HG02943 (cell line): Measurements from ENCODE around the gene TRAF1.

Experiments
- ATAC-seq: cut with Tn5 transposase; IDR thresholded peaks from one replicate; pipeline ENCODE4 v1.9.1; 2021; ENCODE audit warnings: mild to moderate bottlenecking, low read depth, moderate library complexity; ENCODE audit not compliant: unreplicated experiment

The TRAF1 gene

GRCh38 chr9:120891245-120891883, 35.2 kb downstream of the TRAF1 start:
- ATAC-seq = no peak

DNA sequence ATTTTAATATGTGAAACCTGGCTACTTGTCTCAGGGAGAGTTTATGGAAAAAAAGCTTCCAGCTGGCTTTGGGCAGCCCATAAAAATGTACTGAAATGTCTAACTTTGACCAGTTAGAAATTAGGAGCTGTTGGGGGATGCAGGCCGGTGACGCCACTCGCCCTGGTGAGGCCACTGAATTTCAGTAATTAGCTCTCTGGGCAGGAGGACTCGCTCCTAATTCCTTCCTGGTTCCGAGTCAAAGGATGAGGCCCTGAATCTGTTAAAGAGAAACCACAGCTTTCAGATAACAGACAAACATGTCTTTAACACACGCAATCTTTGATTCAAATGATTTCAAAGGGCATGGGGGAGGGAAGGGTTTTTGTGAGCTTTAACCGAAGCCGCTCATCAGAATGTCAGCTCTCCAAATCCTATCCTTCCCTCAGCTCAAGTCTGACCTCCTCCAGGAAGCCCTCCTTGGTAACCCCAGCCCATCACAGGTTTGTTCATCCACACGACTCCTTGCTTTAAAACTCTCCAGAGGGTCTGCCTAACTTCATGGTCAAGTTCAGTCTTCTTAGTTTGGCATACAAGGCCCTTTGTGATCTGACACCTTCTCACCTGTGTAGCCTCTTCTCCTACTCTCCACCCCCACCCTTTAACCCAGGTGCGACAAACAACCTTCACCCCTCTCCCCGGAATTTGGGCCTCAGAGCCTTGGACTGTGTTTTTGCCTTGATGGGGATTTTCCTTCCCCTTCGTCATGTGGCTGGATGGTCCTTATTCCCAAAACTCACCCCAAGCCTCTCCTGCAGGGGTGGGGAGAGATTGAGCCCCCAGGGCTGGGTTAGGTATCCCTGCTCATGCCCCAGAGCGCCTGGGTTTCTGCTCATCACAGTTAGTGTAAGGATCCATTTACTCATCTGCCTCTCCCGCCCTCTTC, 36.0 kb downstream of the TRAF1 start:
- no peak for ATAC-seq

- no peak for ATAC-seq
Observed at GRCh38 chr9:120889606-120890271, 36.9 kb downstream of the TRAF1 start.

DNA sequence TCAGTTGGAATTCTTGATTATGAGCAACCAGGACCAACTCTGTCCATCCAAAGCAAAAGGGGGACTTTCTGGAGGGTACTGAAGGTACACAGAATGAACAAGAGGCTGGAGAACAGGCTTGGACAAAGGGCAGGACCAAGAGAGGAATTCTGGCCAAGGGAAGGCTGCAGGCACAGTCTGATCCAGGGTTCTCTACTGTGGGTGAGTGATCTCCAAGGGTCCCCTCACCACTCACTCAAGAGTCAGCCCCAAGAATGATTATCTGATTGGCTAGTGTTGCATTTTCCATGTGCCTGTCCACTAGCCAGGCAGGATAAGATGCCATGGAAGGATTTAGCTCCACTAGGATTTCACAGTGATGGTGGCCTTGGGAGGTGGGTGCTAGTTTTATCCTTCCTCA, 38.0 kb downstream of the TRAF1 start:
- ATAC-seq = no peak

DNA sequence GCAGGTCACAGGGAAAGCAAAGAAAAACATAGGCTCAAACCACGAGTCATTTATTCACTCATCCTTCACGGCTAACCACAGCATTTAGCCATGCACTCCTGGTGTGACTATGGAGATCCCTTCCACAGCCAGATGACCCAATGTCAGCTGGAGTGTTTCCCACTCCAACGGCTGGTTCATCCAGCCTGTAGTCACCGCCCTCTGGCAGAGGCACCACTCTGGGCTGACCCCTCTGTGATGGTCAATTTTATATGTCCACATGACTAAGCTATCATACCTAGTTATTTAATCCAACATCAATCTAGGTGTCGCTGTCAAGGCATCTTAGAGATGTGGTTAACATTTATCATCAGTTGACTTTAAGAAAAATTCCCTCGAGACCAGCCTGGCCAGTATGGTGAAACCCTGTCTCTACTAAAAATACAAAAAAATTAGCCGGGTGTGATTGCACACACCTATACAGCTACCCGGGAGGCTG, 40.1 kb downstream of the TRAF1 start:
- ATAC-seq = no peak

- no peak for ATAC-seq
Observed at GRCh38 chr9:120885958-120886357, 40.6 kb downstream of the TRAF1 start.

GRCh38 chr9:120885457-120885856, 41.1 kb downstream of the TRAF1 start:
- no peak for ATAC-seq

DNA sequence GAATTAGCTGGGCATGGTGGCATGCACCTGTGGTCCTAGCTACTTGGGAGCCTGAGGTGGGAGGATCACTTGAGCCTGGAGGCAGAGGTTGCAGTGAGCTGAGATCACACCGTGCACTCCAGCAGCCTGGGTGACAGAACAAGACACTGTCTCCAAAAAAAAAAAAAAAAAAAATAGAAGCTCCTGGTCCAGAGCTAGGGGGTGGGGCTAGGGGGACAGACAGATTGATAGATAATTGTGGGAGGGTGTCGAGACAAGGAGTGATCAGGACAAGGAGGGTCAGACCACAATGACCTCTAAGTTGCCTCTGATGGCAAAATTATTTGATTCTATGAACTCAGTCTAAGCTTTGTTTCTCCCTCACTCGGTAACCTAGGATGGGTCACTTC, 43.0 kb downstream of the TRAF1 start:
- no peak for ATAC-seq

DNA sequence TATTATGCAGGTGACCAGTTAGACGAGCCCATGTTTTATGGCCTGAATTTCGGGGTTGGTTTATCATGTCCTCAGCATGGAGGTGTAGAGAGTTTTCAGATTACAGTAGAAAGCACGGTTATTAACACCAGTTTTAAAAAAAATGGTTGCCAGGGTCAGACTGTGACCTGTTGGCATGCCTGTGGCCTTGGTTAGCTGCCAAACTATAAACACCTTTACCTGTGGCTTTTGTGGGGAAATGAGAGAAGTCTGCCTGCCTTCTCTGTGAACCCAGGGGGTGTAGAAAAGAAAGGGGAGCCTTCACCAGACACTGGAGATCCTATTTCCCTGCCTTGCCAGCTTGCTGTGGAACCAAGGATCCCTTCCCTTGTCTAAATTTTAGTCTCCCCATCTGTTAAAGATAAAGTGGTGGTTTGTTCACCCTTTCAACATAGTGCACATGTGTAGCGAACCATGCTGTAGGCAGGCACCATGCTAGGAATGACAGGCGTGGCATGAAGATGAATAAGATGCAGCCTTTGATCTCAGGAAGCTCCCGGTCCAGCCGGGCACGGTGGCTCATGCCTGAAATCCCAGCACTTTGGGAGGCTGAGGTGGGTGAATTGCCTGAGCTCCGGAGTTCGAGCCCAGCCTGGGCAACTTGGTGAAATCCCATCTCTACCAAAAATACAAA, 43.5 kb downstream of the TRAF1 start:
- no peak for ATAC-seq

DNA sequence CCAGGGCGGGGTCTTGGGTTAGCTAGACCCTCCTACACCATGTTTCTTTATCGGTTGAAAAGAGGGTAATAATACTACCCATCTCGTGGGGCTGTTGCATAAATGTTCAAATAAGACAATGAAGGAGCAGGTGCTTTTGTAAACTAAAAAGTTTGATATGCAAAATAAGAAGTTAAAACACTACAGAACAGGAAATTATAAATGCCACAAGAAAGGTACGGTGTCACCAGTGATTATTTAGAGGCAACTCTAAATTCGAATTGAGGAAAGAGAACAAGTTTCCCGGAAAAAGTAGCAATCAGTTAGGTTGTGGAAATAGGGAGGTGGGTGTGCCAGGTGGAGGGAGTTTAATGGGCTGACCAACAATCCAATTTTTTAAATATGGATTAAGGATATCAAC, 47.1 kb downstream of the TRAF1 start:
- ATAC-seq = no peak

GRCh38 chr9:120878188-120879130, 48.1 kb downstream of the TRAF1 start:
- no peak for ATAC-seq

GRCh38 chr9:120877276-120878034, 49.1 kb downstream of the TRAF1 start:
- peak; percentile 24 for ATAC-seq

DNA sequence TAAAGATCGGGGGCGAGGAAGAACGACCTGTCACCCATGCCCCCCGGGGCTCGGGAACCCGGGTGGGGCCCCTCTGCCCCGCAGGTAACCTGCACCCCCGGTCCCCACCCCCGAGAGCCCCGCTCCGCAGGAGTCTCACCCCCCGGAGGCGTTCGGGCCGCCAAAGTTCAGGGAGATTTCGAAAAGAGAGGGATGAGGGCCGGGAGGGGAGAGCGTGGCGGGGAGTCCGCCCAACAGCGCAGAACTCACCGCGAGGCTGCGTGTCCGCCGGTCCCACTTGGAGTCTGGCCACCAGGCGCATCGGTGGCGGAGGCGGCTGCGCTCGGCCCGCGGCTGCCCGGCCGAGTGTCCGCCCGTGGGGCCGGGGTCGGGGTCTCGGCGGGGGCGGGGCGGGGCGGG, 49.8 kb downstream of the TRAF1 start, which contains the start of gene PHF19:
Gene PHF19 (minus strand): TSS at position 347 of the 399 bp plus-strand sequence. CDS start 2,447 bp downstream, outside the sequence.
- peak; percentile 13 for ATAC-seq

- ATAC-seq = peak; percentile 52
Observed at GRCh38 chr9:120875954-120876841, 50.4 kb downstream of the TRAF1 start.

- no peak for ATAC-seq
Observed at GRCh38 chr9:120875643-120875953, 51.0 kb downstream of the TRAF1 start.

DNA sequence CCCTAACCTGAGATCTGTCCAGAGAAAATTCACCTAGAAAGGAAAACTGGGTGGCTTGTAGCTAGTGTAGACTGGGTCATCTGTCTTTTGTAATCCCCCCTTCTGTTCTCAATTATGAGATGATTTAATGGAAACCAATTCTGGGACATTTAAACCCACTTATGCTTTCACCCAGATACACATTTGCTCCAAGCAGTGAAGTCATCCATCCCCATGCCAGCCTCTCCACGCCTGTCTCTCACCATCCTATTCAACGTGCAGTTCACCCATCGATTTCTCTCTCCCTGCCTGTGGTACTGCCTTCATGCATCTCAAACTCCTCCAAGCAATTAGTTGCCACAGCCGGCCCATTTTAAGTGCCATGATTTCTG, 51.4 kb downstream of the TRAF1 start:
- ATAC-seq = no peak

DNA sequence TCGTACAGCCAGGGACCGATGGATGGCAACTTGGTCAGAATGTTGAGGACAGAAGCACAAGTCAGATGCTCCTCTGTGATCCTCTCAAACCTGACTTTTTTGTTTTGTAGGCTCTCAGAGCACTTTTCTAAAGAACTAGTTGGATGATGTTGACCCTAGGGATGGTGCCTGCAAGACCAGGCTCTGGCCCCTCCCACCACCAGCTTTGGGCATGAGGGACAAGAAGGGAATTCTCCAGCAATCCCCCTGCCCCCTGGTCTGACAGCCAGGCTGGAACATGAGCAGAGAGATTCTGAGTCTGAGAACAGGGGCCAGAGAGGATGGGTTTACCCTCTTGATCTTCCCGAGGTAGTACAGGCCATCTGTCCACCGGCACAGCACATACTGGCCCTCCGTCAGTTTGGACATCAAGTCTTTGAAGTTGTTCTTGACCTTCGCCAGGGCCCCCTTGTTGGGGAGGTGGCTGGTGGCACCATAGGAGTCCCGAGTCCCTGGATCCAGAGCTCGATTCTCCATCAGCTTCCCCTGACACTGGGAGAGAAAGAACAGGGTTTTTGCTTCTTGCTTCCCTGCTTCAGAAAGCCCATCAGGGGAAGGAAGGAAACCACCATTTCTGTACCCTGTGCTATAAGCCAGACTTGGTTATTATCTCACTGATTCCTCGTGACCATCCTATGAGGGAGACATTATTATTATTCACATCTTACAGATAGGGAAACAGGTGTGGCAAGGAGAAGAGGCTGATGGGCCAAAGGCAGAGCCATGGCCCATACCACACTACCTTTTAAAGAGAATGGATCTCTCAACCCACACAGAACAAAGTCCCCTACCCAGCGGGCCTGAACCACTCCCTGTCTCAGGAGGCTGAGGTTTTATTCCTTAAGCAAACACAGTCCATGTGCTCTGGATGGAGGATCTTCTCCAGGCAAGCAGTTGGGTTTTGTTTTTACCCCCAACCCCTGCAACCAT, 52.1 kb downstream of the TRAF1 start:
- ATAC-seq = no peak
